ENCODE measurements around the gene RMP24.

RMP24 gene

GRCh38 chr18:35998967-35999366 lies 26.5 kb downstream of the RMP24 start:
- Histone ChIP-seq H3K27me3 (no peaks in the 10 kb centered on the region), H3K9me3 (no peaks in the 10 kb centered on the region), H3K4me1 (no peaks in the 10 kb centered on the region), H3K27ac (no peak overlapping the region), H3K4me3 (no peak overlapping the region), H3K36me3 (replicated peaks in 1 of 2; ENCODE audit: insufficient read depth in 1 of 2, low read depth in 2 of 2) (no peaks in the 10 kb centered on the region)
- no peak for TF ChIP-seq POLR2A (IDR thresholded peaks at IDR 0.05)
- TF ChIP-seq CTCF (IDR thresholded peaks at IDR 0.05) = peak in 4 of 7 experiments; percentile 17 to 20 (median 18)
- intact Hi-C loops (cut with DNase I) = no loop called here
- whole genome bisulfite sequencing, 2 donors = 44 to 74% methylated on average over 1 of the region's 1 CpG
- DNase-seq (no peak), ATAC-seq (no peak)

GRCh38 chr18:35999925-36000324 lies 27.4 kb downstream of the RMP24 start:
- no peaks in the 10 kb centered on the region for H3K9me3 ChIP-seq
- TF ChIP-seq CTCF (IDR thresholded peaks at IDR 0.05) = no peak
- TF ChIP-seq POLR2A (IDR thresholded peaks at IDR 0.05) = no peak
- H3K4me1 ChIP-seq = no peaks in the 10 kb centered on the region
- DNase-seq = no peak
- intact Hi-C loops (cut with DNase I) = no loop called here
- 27 to 34% methylated on average over 1 of the region's 1 CpG for WGBS, 2 donors
- no peaks in the 10 kb centered on the region for H3K36me3 ChIP-seq (replicated peaks in 1 of 2; ENCODE audit: insufficient read depth in 1 of 2, low read depth in 2 of 2)
- ATAC-seq = no peak
- H3K27ac ChIP-seq = no peak overlapping the region
- no peak overlapping the region for H3K4me3 ChIP-seq
- no peaks in the 10 kb centered on the region for H3K27me3 ChIP-seq

- ATAC-seq (no peak), DNase-seq (no peak)
- H3K27me3 ChIP-seq = no peaks in the 10 kb centered on the region
- intact Hi-C loops (cut with DNase I) = no loop called here
- TF ChIP-seq POLR2A (IDR thresholded peaks at IDR 0.05) = no peak
- TF ChIP-seq CTCF (IDR thresholded peaks at IDR 0.05) = no peak
- no peak overlapping the region for H3K4me3 ChIP-seq
- no peaks in the 10 kb centered on the region for H3K4me1 ChIP-seq
- H3K9me3 ChIP-seq = no peaks in the 10 kb centered on the region
- H3K27ac ChIP-seq = no peak overlapping the region
- 94 to 100% methylated on average over 2 of the region's 2 CpGs for WGBS, 2 donors
- no peaks in the 10 kb centered on the region for H3K36me3 ChIP-seq (replicated peaks in 1 of 2; ENCODE audit: insufficient read depth in 1 of 2, low read depth in 2 of 2)
Observed at GRCh38 chr18:36006997-36007396, 34.5 kb downstream of the RMP24 start.

GRCh38 chr18:36009214-36009613 lies 36.7 kb downstream of the RMP24 start:
- H3K27ac ChIP-seq = no peak overlapping the region
- no peak for TF ChIP-seq CTCF (IDR thresholded peaks at IDR 0.05)
- no peak for TF ChIP-seq POLR2A (IDR thresholded peaks at IDR 0.05)
- no peaks in the 10 kb centered on the region for H3K4me1 ChIP-seq
- H3K36me3 ChIP-seq (replicated peaks in 1 of 2; ENCODE audit: insufficient read depth in 1 of 2, low read depth in 2 of 2) = no peaks in the 10 kb centered on the region
- ATAC-seq = no peak
- 74% methylated on average over 3 of the region's 3 CpGs for WGBS, 2 donors
- no peak overlapping the region for H3K4me3 ChIP-seq
- intact Hi-C loops (cut with DNase I) = no loop called here
- DNase-seq = no peak
- no peaks in the 10 kb centered on the region for H3K9me3 ChIP-seq
- no peaks in the 10 kb centered on the region for H3K27me3 ChIP-seq

- H3K9me3 ChIP-seq = no peaks in the 10 kb centered on the region
- H3K4me3 ChIP-seq = no peak overlapping the region
- H3K4me1 ChIP-seq = no peaks in the 10 kb centered on the region
- no peaks in the 10 kb centered on the region for H3K27me3 ChIP-seq
- no peak overlapping the region for H3K27ac ChIP-seq
- ATAC-seq (no peak), DNase-seq (no peak)
- no peak for TF ChIP-seq CTCF (IDR thresholded peaks at IDR 0.05)
- no peak for TF ChIP-seq POLR2A (IDR thresholded peaks at IDR 0.05)
- no peaks in the 10 kb centered on the region for H3K36me3 ChIP-seq (replicated peaks in 1 of 2; ENCODE audit: insufficient read depth in 1 of 2, low read depth in 2 of 2)
- WGBS, 2 donors = 98 to 100% methylated on average over 2 of the region's 2 CpGs
- intact Hi-C loops (cut with DNase I) = no loop called here
Observed at GRCh38 chr18:36012891-36013290, 40.4 kb downstream of the RMP24 start.
